NCI-H69 (cell line): ENCODE data around the gene TRIOBP.

ENCODE experiments used
- DNase-seq: peaks from one replicate; lab custom pipeline; 2025; lab: John Stamatoyannopoulos, UW

Gene TRIOBP

DNA sequence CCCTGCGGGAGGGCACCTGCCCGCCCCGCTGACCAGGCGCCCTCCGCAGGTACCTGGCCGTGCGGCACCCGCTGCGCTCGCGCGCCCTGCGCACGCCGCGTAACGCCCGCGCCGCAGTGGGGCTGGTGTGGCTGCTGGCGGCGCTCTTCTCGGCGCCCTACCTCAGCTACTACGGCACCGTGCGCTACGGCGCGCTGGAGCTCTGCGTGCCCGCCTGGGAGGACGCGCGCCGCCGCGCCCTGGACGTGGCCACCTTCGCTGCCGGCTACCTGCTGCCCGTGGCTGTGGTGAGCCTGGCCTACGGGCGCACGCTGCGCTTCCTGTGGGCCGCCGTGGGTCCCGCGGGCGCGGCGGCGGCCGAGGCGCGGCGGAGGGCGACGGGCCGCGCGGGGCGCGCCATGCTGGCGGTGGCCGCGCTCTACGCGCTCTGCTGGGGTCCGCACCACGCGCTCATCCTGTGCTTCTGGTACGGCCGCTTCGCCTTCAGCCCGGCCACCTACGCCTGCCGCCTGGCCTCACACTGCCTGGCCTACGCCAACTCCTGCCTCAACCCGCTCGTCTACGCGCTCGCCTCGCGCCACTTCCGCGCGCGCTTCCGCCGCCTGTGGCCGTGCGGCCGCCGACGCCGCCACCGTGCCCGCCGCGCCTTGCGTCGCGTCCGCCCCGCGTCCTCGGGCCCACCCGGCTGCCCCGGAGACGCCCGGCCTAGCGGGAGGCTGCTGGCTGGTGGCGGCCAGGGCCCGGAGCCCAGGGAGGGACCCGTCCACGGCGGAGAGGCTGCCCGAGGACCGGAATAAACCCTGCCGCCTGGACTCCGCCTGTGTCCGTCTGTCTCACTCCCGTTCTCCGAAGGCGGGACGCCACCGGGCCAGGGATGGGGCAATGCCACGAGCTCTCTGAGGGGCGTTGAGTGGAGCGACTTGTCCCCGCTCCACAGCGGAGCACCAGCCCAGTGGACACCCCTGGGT is 128.1 kb downstream of the TRIOBP start:
- DNase-seq = peak; percentile 83
